NOMO-1 (cell line): ENCODE measurements around the gene EHBP1.

Source experiments
- DNase-seq, 2 experiments: peaks; one replicate each; lab custom pipeline; 2025; ENCODE audit not compliant: unreplicated experiment in 2 of 2; lab: John Stamatoyannopoulos, UW

EHBP1 gene

GRCh38 chr2:62938126-62938525 is 232.6 kb downstream of the EHBP1 start:
- DNase-seq = no peak

GRCh38 chr2:62939735-62940491 is 234.4 kb downstream of the EHBP1 start:
- DNase-seq = no peak

GRCh38 chr2:62940697-62941096 is 235.2 kb downstream of the EHBP1 start:
- DNase-seq = no peak

GRCh38 chr2:62941413-62941812 is 235.9 kb downstream of the EHBP1 start:
- no peak for DNase-seq

- no peak for DNase-seq
Observed at GRCh38 chr2:62944362-62944761, 238.8 kb downstream of the EHBP1 start.

GRCh38 chr2:62947403-62947802 is 241.9 kb downstream of the EHBP1 start:
- DNase-seq = no peak

GRCh38 chr2:62956651-62957050 is 251.1 kb downstream of the EHBP1 start:
- DNase-seq = no peak

GRCh38 chr2:62958206-62958605 is 252.7 kb downstream of the EHBP1 start:
- DNase-seq = no peak

GRCh38 chr2:62964050-62964449 is 258.5 kb downstream of the EHBP1 start:
- no peak for DNase-seq

- DNase-seq = no peak
Observed at GRCh38 chr2:62964671-62965070, 259.2 kb downstream of the EHBP1 start.

GRCh38 chr2:62966991-62967390 is 261.5 kb downstream of the EHBP1 start:
- no peak for DNase-seq

GRCh38 chr2:62968168-62968567 is 262.7 kb downstream of the EHBP1 start:
- no peak for DNase-seq

- no peak for DNase-seq
Observed at GRCh38 chr2:62968668-62969067, 263.2 kb downstream of the EHBP1 start.

GRCh38 chr2:62971936-62972335 is 266.4 kb downstream of the EHBP1 start:
- no peak for DNase-seq

GRCh38 chr2:62972601-62973000 is 267.1 kb downstream of the EHBP1 start:
- no peak for DNase-seq

GRCh38 chr2:62974999-62975398 is 269.5 kb downstream of the EHBP1 start:
- no peak for DNase-seq

GRCh38 chr2:62991605-62992004 is 286.1 kb downstream of the EHBP1 start:
- DNase-seq = no peak

GRCh38 chr2:62992561-62992960 is 287.0 kb downstream of the EHBP1 start:
- no peak for DNase-seq

- DNase-seq = no peak
Observed at GRCh38 chr2:62994206-62994605, 288.7 kb downstream of the EHBP1 start.

- DNase-seq = no peak
Observed at GRCh38 chr2:62996534-62997186, 291.1 kb downstream of the EHBP1 start.

- DNase-seq = no peak
Observed at GRCh38 chr2:62998949-62999348, 293.4 kb downstream of the EHBP1 start.

GRCh38 chr2:62999905-63000304 is 294.4 kb downstream of the EHBP1 start:
- DNase-seq = no peak
